Transverse colon (tissue), 4 donors: Measurements from ENCODE around the gene PBX1.

Experiments
- CTCF ChIP-seq, 5 experiments: fragments of 200-600 bp in 3 of 5; fragments of 450-650 bp in 2 of 5; sonication (generic) in 3 of 5; IDR thresholded peaks; 1 replicate in 2 of 5; 2 replicates in 3 of 5; pipeline ENCODE4 v1.5.1; 2016 to 2017; ENCODE audit warnings: antibody characterized with exemption in 5 of 5, inconsistent platforms in 3 of 5, mild to moderate bottlenecking in 2 of 5, moderate library complexity in 1 of 5
- POLR2AphosphoS5 ChIP-seq, 3 donors: sonication (generic); formaldehyde crosslinking; IDR thresholded peaks; one replicate each; pipeline ENCODE4 v1.6.1; 2016; ENCODE audit warnings: antibody characterized with exemption in 3 of 3

GRCh38 chr1:164519426-164519825, 39.6 kb upstream of the PBX1 start:
- TF ChIP-seq CTCF (IDR thresholded peaks at IDR 0.05) (no peak), POLR2AphosphoS5 (IDR thresholded peaks at IDR 0.05) (no peak)
